ENCODE results near the gene RBM23. TPM values are rescaled to one million over a fixed set of nuclear protein-coding genes. Genes with fewer than 3 reads are reported as not detected.

Gene RBM23
- total and polyA plus RNA-seq, 9 of the 15 experiments (the other 6 are each of a cell fraction or from before 2014, with no cell fraction given): 46.0 to 102 (median 58.5) TPM

DNA sequence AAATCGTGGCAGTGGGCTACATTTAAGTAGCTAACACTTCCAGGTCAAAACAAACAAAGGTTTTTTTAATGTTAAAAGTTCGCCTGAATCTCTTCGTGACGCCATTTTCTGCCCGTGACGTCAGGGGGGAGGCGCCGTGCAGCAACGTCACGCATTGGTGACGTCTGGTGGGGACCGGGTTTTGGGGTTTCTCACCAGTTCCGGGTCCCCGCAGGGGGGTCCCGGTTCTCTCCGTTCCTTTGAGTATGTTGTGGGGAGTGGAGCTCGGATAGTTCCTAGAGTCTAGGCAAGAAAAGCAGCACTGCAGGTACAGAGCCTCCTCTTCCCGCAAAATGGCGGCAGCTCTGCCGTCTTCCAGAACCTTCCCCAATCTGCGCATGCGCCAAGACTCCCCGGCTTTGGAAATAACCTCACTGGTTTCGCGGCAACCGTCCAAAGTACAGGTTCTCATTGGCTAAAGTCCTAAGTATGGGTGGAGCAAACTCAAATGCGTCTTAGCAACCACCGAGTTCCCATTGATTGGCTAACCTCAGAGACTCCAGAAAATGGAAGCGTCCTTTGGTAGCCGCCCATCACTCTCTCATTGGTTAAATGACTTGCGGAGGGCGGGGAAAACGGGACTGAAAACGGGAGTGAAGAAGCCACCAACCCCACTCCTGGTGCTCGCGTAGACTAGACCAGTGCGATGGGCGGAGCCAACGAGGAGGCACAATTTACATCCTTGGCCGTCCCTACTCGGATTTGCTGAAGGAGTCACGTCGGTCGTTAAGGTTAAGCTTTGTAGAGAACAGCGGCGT, at the start of gene RBM23 (continued):
- TF ChIP-seq, protein P1, sequence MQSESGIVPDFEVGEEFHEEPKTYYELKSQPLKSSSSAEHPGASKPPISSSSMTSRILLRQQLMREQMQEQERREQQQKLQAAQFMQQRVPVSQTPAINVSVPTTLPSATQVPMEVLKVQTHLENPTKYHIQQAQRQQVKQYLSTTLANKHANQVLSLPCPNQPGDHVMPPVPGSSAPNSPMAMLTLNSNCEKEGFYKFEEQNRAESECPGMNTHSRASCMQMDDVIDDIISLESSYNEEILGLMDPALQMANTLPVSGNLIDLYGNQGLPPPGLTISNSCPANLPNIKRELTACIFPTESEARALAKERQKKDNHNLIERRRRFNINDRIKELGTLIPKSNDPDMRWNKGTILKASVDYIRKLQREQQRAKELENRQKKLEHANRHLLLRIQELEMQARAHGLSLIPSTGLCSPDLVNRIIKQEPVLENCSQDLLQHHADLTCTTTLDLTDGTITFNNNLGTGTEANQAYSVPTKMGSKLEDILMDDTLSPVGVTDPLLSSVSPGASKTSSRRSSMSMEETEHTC (IDR thresholded peaks at IDR 0.05): no peak
- TF ChIP-seq ZNF3 (CRISPR knock-in tag; IDR thresholded peaks at IDR 0.05): no peak
- no peak for TF ChIP-seq TRIM28 (IDR thresholded peaks at IDR 0.05)
- TF ChIP-seq, protein P2, sequence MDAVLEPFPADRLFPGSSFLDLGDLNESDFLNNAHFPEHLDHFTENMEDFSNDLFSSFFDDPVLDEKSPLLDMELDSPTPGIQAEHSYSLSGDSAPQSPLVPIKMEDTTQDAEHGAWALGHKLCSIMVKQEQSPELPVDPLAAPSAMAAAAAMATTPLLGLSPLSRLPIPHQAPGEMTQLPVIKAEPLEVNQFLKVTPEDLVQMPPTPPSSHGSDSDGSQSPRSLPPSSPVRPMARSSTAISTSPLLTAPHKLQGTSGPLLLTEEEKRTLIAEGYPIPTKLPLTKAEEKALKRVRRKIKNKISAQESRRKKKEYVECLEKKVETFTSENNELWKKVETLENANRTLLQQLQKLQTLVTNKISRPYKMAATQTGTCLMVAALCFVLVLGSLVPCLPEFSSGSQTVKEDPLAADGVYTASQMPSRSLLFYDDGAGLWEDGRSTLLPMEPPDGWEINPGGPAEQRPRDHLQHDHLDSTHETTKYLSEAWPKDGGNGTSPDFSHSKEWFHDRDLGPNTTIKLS (IDR thresholded peaks at IDR 0.05; ENCODE audit: borderline replicate concordance, low read depth): peak; percentile 75; the same call in 1 of the 2 replicates
- no peak for TF ChIP-seq ZNF696 (CRISPR knock-in tag; conservative IDR thresholded peaks at IDR 0.05)
- no peak for TF ChIP-seq NFIX (CRISPR knock-in tag; IDR thresholded peaks at IDR 0.05; ENCODE audit: low read depth)
- TF ChIP-seq, protein P3, sequence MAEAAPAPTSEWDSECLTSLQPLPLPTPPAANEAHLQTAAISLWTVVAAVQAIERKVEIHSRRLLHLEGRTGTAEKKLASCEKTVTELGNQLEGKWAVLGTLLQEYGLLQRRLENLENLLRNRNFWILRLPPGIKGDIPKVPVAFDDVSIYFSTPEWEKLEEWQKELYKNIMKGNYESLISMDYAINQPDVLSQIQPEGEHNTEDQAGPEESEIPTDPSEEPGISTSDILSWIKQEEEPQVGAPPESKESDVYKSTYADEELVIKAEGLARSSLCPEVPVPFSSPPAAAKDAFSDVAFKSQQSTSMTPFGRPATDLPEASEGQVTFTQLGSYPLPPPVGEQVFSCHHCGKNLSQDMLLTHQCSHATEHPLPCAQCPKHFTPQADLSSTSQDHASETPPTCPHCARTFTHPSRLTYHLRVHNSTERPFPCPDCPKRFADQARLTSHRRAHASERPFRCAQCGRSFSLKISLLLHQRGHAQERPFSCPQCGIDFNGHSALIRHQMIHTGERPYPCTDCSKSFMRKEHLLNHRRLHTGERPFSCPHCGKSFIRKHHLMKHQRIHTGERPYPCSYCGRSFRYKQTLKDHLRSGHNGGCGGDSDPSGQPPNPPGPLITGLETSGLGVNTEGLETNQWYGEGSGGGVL (CRISPR knock-in tag; IDR thresholded peaks at IDR 0.05): no peak
- TF ChIP-seq GATA2 (CRISPR knock-in tag; IDR thresholded peaks at IDR 0.05): no peak
- no peak for TF ChIP-seq SMARCC2 (IDR thresholded peaks at IDR 0.05; ENCODE audit: low read depth)
- no peak for TF ChIP-seq HNRNPK (IDR thresholded peaks at IDR 0.05; ENCODE audit: low read depth, low read length, poor library complexity, severe bottlenecking)
- TF ChIP-seq, protein P4, sequence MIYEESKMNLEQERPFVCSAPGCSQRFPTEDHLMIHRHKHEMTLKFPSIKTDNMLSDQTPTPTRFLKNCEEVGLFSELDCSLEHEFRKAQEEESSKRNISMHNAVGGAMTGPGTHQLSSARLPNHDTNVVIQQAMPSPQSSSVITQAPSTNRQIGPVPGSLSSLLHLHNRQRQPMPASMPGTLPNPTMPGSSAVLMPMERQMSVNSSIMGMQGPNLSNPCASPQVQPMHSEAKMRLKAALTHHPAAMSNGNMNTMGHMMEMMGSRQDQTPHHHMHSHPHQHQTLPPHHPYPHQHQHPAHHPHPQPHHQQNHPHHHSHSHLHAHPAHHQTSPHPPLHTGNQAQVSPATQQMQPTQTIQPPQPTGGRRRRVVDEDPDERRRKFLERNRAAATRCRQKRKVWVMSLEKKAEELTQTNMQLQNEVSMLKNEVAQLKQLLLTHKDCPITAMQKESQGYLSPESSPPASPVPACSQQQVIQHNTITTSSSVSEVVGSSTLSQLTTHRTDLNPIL (CRISPR knock-in tag; IDR thresholded peaks at IDR 0.05): no peak
- no peak for TF ChIP-seq EP300 (IDR thresholded peaks at IDR 0.05; ENCODE audit: low read length)
- no peak for TF ChIP-seq HLTF (IDR thresholded peaks at IDR 0.05)
- TF ChIP-seq BHLHE40 (IDR thresholded peaks at IDR 0.05; ENCODE audit: low read length): no peak
- no peak for TF ChIP-seq POLR3G (IDR thresholded peaks at IDR 0.05; ENCODE audit: extremely low read depth, insufficient read length, insufficient replicate concordance)
- peak; percentile 98 for TF ChIP-seq NBN (IDR thresholded peaks at IDR 0.05; ENCODE audit: low read depth)
- 0 out of 2 replicates have a peak, but pooled peaks have one; percentile 25 for TF ChIP-seq DIDO1 (tag; IDR thresholded peaks at IDR 0.05; ENCODE audit: low read depth)
- TF ChIP-seq MYC (IDR thresholded peaks at IDR 0.05; ENCODE audit: low read depth, low read length): peak; percentile 48; the same call in 1 of the 2 replicates
- no peak for TF ChIP-seq MYC (CRISPR knock-in tag; IDR thresholded peaks at IDR 0.05; ENCODE audit: borderline replicate concordance, low read depth)
- TF ChIP-seq NRF1 (conservative IDR thresholded peaks at IDR 0.05 in 1 of 2, IDR thresholded peaks at IDR 0.05 in 1 of 2): peak; percentile 100
- TF ChIP-seq TBP (optimal IDR thresholded peaks at IDR 0.05; ENCODE audit: low read depth, low read length): peak; percentile 90
- no peak for TF ChIP-seq STAG1 (CRISPR knock-in tag; IDR thresholded peaks at IDR 0.05; ENCODE audit: borderline replicate concordance)

Measured in K562 (cell line).